ENCODE data around the gene ZNF24.

- no peak for TF ChIP-seq CTCF (IDR thresholded peaks at IDR 0.05 in 8 of 11, conservative IDR thresholded peaks at IDR 0.05 in 3 of 11)
- no peak for TF ChIP-seq POLR2A (IDR thresholded peaks at IDR 0.05)
Measured at GRCh38 chr18:35377875-35378573, 33.8 kb upstream of the ZNF24 start.
